Raji (cell line): Measurements from ENCODE around the gene RABGAP1.

ENCODE experiments used
- POLR2A ChIP-seq: IDR thresholded peaks from 2 replicates; pipeline ENCODE4 v1.6.1; 2011; ENCODE audit warnings: low read depth, low read length, control low read depth; ENCODE audit not compliant: insufficient read depth

RABGAP1 gene

GRCh38 chr9:122940749-122941581, at the start of gene RABGAP1:
Gene RABGAP1, plus strand, starts transcription at chr9:122941020. Its CDS starts 16,040 bp downstream, at chr9:122957060.
- TF ChIP-seq POLR2A, result peak; percentile 90

- no peak for TF ChIP-seq POLR2A
Measured at GRCh38 chr9:122897969-122898368, 42.9 kb upstream of the RABGAP1 start.

- TF ChIP-seq POLR2A, result no peak
Measured at GRCh38 chr9:122900791-122901190, 40.0 kb upstream of the RABGAP1 start.

GRCh38 chr9:122904466-122904822, 36.4 kb upstream of the RABGAP1 start:
- no peak for TF ChIP-seq POLR2A

GRCh38 chr9:122904823-122905710, 35.8 kb upstream of the RABGAP1 start, which contains the start of gene RC3H2:
Gene RC3H2, minus strand, starts transcription at chr9:122905359. Its CDS starts 7,850 bp downstream, at chr9:122897509.
- peak; percentile 96 for TF ChIP-seq POLR2A

GRCh38 chr9:122912671-122912963, 28.2 kb upstream of the RABGAP1 start:
- TF ChIP-seq POLR2A, result no peak

GRCh38 chr9:122912964-122913673, 27.7 kb upstream of the RABGAP1 start, which contains the start of gene ZBTB6:
Gene ZBTB6, minus strand, starts transcription at chr9:122913323. Its CDS starts 1,251 bp downstream, at chr9:122912072.
- peak; percentile 82 for TF ChIP-seq POLR2A

- no peak for TF ChIP-seq POLR2A
Measured at GRCh38 chr9:122918310-122918709, 22.5 kb upstream of the RABGAP1 start.

GRCh38 chr9:122922713-122923112, 18.1 kb upstream of the RABGAP1 start:
- no peak for TF ChIP-seq POLR2A

- TF ChIP-seq POLR2A, result no peak
Measured at GRCh38 chr9:122923947-122924346, 16.9 kb upstream of the RABGAP1 start.

GRCh38 chr9:122929796-122930354, 10.9 kb upstream of the RABGAP1 start:
- TF ChIP-seq POLR2A, result no peak

- TF ChIP-seq POLR2A, result no peak
Measured at GRCh38 chr9:122930541-122931225, 10.1 kb upstream of the RABGAP1 start.

- TF ChIP-seq POLR2A, result peak; percentile 94
Measured at GRCh38 chr9:122931226-122932121, 9.3 kb upstream of the RABGAP1 start, which contains the start of gene ZBTB26. Gene ZBTB26, minus strand, starts transcription at chr9:122931512. Its CDS starts 11,578 bp downstream, at chr9:122919934.
